HL-60 (cell line): ENCODE measurements around the gene KIAA0040.

ENCODE experiments used
- DNase-seq, 2 experiments: peaks; one replicate each; pipeline ENCODE4 v3.0.0-alpha.2; 2010 to 2020; ENCODE audit warnings: low read depth in 1 of 2, low spot score in 1 of 2
- H3K27ac ChIP-seq: fragments of 250-450 bp; sonication (Bioruptor Pico); replicated peaks from 2 replicates; pipeline ENCODE4 v1.5.1; 2020; ENCODE audit warnings: mild to moderate bottlenecking, moderate library complexity
- H3K27me3 ChIP-seq: fragments of 250-450 bp; sonication (Bioruptor Pico); 2 replicates; pipeline ENCODE4 v1.5.1; 2021; ENCODE audit warnings: mild to moderate bottlenecking, moderate library complexity; ENCODE audit not compliant: insufficient read depth, poor library complexity, severe bottlenecking
- H3K4me3 ChIP-seq: replicated peaks from 2 replicates; pipeline ENCODE4 v1.5.1; 2011; ENCODE audit warnings: mild to moderate bottlenecking, control low read depth, low read length; ENCODE audit not compliant: insufficient read depth
- GABPA ChIP-seq: IDR thresholded peaks from 2 replicates; pipeline ENCODE4 v1.6.1; 2012; ENCODE audit warnings: low read depth
- POLR2AphosphoS5 ChIP-seq: IDR thresholded peaks from 2 replicates; pipeline ENCODE4 v1.6.1; 2012; ENCODE audit warnings: low read depth
- SPI1 ChIP-seq: IDR thresholded peaks from 2 replicates; pipeline ENCODE4 v1.6.1; 2012; ENCODE audit warnings: low read depth, mild to moderate bottlenecking, borderline replicate concordance
- TF ChIP-seq, protein P1 (sequence below): IDR thresholded peaks from one replicate; pipeline ENCODE4 v1.5.1; 2011; ENCODE audit warnings: low read length, control low read depth, inconsistent platforms; ENCODE audit not compliant: insufficient read depth
- TF ChIP-seq, protein P2 (sequence below): IDR thresholded peaks from 2 replicates; pipeline ENCODE4 v1.6.1; 2012; ENCODE audit warnings: low read depth; ENCODE audit not compliant: insufficient replicate concordance

KIAA0040 gene

DNA sequence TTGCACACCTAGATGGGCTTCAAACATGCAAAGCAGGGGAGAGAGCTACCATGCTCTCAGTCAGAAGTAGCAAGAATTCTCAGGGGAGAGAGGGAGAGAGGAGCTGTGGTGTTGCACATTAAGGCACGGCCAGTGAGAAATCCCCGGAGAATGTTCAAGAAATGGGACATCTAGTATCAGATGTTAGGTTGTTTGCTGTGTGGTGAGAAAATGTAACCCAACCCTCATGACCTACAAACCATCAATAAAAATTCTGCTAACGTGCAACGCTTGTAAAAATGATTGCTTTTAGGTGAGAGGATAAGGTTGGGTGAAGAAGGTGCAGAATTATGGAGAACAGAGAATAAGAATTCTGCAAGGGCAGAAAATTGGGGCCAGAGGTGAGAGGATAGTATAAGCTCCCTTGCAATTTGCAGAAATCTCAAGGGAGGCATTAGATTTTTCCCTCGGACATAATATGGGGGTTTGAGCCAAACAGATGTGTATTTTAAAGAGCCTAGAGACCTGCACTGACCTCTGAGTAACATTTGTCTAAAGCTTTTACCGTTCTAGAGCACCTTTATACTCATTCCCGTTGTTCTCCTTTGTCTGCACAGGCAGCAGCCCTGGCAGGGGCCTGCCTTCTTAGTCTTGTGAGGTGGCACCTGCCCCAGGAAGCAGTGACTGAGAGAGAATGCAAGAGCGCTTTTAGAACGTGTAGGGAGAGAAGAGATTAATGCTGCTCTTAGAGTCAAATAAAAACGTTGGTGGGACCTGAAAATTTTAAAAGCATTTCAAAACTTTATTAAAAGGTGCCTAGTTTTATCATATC is 25.4 kb upstream of the KIAA0040 start:
- TF ChIP-seq, protein P1, sequence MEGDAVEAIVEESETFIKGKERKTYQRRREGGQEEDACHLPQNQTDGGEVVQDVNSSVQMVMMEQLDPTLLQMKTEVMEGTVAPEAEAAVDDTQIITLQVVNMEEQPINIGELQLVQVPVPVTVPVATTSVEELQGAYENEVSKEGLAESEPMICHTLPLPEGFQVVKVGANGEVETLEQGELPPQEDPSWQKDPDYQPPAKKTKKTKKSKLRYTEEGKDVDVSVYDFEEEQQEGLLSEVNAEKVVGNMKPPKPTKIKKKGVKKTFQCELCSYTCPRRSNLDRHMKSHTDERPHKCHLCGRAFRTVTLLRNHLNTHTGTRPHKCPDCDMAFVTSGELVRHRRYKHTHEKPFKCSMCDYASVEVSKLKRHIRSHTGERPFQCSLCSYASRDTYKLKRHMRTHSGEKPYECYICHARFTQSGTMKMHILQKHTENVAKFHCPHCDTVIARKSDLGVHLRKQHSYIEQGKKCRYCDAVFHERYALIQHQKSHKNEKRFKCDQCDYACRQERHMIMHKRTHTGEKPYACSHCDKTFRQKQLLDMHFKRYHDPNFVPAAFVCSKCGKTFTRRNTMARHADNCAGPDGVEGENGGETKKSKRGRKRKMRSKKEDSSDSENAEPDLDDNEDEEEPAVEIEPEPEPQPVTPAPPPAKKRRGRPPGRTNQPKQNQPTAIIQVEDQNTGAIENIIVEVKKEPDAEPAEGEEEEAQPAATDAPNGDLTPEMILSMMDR, result no peak
- TF ChIP-seq GABPA (no peak), SPI1 (no peak), POLR2AphosphoS5 (no peak)
- TF ChIP-seq, protein P2, sequence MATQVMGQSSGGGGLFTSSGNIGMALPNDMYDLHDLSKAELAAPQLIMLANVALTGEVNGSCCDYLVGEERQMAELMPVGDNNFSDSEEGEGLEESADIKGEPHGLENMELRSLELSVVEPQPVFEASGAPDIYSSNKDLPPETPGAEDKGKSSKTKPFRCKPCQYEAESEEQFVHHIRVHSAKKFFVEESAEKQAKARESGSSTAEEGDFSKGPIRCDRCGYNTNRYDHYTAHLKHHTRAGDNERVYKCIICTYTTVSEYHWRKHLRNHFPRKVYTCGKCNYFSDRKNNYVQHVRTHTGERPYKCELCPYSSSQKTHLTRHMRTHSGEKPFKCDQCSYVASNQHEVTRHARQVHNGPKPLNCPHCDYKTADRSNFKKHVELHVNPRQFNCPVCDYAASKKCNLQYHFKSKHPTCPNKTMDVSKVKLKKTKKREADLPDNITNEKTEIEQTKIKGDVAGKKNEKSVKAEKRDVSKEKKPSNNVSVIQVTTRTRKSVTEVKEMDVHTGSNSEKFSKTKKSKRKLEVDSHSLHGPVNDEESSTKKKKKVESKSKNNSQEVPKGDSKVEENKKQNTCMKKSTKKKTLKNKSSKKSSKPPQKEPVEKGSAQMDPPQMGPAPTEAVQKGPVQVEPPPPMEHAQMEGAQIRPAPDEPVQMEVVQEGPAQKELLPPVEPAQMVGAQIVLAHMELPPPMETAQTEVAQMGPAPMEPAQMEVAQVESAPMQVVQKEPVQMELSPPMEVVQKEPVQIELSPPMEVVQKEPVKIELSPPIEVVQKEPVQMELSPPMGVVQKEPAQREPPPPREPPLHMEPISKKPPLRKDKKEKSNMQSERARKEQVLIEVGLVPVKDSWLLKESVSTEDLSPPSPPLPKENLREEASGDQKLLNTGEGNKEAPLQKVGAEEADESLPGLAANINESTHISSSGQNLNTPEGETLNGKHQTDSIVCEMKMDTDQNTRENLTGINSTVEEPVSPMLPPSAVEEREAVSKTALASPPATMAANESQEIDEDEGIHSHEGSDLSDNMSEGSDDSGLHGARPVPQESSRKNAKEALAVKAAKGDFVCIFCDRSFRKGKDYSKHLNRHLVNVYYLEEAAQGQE, result no peak
- Histone ChIP-seq H3K27me3 (no peaks in the 10 kb centered on the region), H3K27ac (no peak overlapping the region), H3K4me3 (no peak overlapping the region)
- no peak for DNase-seq

DNA sequence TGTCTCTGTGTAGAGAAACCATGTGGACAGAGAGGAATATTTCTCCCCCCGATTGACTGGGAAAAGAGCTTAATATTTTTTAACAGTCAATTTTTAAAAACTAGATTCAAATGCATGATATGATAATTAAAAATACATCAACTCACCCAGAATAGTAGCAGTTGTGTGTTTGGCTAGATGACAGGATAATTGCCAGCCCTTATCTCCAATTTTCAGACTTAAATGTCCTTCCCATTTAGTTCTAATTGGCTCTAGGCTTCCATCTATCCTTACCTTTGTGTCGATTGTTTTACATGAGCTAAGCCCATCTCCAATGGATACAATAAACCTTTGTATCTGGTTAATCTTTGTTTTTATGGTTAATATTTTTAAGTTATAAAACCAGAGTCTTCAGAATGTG is 23.9 kb upstream of the KIAA0040 start:
- no peak overlapping the region for H3K27ac ChIP-seq
- TF ChIP-seq, protein P2, result no peak
- no peak for TF ChIP-seq POLR2AphosphoS5
- no peak for TF ChIP-seq GABPA
- no peak for TF ChIP-seq SPI1
- TF ChIP-seq, protein P1, result no peak

DNA sequence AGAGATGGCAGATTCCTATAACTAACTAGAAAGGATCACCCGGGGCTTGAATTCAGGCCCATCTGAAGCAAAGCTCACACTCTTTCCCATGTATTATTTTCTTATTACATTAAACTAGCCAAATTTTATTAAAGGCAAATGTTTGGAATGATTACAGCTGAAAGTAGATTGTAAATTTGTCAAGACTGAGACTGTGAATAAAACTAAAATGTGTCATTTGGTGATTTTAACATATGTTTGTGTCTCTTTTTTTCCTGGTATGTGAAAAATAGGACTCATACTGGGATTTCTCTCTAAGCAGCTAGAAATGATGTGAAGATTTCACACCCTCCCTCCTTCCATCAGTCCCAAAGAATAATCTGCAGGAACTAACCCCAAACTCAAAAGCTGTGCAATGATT is 19.1 kb upstream of the KIAA0040 start:
- Histone ChIP-seq H3K4me3 (no peak overlapping the region), H3K27me3 (no peaks in the 10 kb centered on the region), H3K27ac (no peak overlapping the region)
- TF ChIP-seq, protein P1, result no peak
- TF ChIP-seq SPI1 (no peak), GABPA (no peak), POLR2AphosphoS5 (no peak)
- TF ChIP-seq, protein P2, result no peak
- DNase-seq, result no peak

More for the DNA sequence above, 23.9 kb upstream of the KIAA0040 start:
- no peak for DNase-seq
- Histone ChIP-seq H3K4me3 (no peak overlapping the region), H3K27me3 (no peaks in the 10 kb centered on the region)
